NCI-H2196 treated with DMSO at 0.1 percent for 48 hours (cell line): ENCODE results near the gene ABTB1.

ENCODE experiments used
- DNase-seq: peaks from one replicate; lab custom pipeline; 2025; ENCODE audit not compliant: unreplicated experiment; lab: John Stamatoyannopoulos, UW

The ABTB1 gene

DNA sequence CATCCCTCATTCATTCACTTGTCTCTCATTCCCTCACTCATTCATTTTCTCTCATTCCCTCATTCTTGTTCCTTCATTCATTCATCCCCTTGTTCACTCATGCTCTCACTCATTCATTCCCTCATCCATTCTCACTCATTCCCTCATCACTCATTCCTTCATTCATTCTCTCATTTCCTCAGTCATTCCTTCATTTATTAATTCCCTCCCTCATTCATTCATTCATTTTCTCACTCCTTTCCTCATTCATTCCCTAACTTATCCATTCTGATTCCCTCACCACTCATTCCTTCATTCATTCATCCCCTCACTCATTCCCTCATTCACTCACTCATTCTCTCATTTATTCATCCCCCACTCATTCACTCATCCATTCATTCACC is 13.8 kb downstream of the ABTB1 start:
- DNase-seq: no peak

GRCh38 chr3:127687228-127687737 is 14.5 kb downstream of the ABTB1 start:
- no peak for DNase-seq

GRCh38 chr3:127688022-127688415 is 15.3 kb downstream of the ABTB1 start:
- no peak for DNase-seq

- no peak for DNase-seq
These were observed 15.9 kb downstream of the ABTB1 start for GRCh38 chr3:127688416-127689265.

GRCh38 chr3:127689266-127689860 is 16.6 kb downstream of the ABTB1 start:
- DNase-seq: no peak

DNA sequence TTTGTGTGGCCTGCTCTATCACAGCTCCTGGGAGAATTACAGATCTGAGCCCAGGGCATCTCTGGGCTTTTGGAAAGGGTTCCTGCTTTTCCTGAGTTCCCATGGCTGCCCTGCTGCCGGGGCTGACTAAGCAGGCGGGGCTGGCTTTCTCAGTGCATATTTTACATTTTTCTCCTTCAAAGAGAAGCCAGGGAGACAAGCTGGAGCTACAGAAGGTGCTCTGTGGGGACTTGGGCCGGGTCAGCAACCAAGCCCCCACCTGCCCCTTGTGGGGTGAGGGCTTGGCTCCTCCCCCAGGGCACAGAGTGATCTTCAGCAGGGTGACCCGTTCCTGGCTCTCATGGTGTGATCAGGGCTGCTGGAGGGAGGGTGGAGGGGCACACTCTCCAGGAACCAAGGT is 17.4 kb downstream of the ABTB1 start:
- no peak for DNase-seq

DNA sequence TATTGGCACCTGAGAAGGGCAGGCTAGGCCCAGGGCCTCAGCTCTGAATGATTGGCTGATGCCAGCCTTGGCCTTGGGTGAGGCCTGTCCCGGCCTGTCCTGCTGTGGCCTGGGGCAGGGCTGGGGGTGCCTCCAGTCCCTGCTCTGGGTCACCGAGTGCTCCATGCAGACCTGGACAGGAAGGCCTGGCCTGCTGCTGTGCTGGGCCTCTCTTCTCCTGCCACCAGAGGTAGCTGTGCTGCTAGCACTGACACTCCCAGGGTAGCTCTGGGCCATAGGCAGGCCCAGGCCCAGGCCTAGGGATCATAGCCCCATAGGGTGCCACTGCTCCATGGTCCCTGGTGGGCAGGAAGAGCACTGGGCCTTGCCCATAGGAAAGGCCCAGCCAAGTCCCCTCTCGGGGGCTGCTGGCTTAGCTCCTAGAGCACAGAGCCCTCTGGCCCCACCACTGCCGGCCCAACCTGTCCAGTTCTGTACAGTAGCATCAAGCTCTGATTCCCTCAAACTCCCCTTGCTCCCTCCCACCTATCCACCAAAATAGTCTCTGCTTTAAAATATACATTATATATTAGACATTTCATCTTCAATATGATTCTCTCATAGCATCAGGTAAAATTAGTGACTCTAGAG is 18.2 kb downstream of the ABTB1 start:
- DNase-seq: peak; percentile 50

DNA sequence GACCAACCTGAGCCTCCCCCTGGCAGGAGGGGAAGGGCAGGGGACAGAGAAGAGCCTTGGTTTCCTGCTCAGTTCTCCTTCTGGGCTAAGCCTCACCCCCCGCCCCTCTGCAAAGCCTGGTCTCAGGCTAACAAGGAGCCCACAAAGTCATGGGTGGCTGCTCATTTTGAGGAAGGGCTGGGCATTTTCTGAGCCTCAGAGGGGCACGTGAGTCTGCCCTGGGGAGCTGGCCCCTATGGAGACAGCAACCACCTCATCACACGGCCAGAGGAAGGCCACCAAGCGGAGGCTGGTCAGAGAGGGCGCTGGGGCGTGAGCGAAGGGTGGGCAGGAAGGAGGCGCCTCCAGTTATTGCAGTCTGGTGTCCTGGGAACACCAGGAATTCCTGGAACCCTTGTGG is 18.7 kb downstream of the ABTB1 start:
- no peak for DNase-seq

DNA sequence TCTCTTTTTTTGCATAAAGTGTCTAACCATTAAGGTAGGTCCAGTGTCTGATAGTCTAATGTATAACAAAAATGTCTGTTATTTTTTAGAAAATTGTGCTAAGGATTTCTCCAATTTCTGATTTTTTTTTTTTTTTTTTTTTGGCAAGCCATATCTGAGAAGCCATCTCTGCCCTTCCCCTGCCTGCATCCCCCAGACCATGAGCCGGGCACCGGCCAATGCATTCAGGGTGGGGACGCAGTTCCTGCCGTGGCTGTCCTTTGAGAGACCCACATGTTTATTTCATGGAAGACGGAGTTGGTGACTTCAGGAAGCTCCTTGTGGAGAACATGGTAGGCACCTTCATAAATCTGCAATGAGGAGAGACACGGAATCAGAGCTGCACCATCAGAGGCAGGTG is 19.2 kb downstream of the ABTB1 start:
- no peak for DNase-seq

GRCh38 chr3:127692501-127693335 is 20.0 kb downstream of the ABTB1 start:
- no peak for DNase-seq

GRCh38 chr3:127693336-127693843 is 20.6 kb downstream of the ABTB1 start:
- no peak for DNase-seq

GRCh38 chr3:127694467-127695215 is 21.9 kb downstream of the ABTB1 start:
- DNase-seq: peak; percentile 95

GRCh38 chr3:127697551-127698240 is 24.9 kb downstream of the ABTB1 start:
- peak; percentile 79 for DNase-seq

DNA sequence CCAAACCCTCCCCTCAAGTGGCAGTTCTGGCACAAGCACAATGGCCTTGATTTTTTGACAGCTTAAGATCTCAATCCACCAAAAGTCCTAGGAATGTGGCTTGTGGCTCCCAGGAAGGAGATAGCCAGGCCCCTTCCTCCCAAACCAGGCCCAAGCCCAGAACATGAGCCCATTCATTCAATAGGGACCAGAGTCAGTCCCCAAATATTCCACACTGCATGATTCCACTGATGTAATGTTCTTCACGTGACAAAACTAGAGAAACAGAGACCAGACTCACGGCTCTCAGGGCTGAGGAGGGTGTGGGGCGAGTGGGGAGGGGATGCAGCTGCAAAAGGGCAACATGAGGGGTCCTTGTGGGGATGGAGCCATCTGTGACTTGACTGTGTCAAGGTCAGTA is 25.5 kb downstream of the ABTB1 start:
- no peak for DNase-seq

DNA sequence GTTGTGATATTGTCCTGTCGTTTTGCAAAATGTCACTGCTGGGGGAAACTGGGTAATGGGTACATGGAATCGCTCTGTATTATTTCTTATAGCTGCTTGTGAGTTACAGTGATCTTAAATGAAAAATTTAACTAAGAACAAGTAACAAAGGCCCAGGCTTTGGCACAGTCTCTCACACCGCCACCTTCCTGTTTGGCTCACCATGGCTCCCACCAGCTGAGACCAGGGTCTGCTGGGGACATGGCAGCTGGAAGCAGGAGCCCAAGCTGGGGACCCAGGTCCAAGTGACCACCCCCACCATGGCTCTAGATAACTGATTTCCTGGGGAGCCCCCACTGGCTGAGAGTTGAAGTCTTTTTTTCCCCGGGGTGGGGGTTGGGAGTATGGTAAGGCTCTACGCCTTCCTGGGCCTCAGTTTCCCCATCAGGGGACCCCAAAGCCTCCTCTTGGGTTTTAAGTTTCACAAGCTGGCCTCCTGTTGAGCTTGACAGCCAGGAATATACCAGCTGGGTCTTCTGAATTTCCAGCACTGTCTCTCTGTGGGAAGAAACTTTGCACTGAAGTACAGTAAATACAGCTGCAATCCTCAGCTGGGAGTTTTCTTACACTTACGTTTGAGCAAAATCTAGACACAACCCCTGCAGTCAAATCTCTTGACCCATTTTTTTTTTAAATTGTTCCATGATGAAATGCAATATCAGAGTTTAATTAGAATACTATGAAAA is 26.1 kb downstream of the ABTB1 start:
- DNase-seq: no peak

- DNase-seq: no peak
These were observed 26.9 kb downstream of the ABTB1 start for GRCh38 chr3:127699416-127700300.

- DNase-seq: no peak
These were observed 27.7 kb downstream of the ABTB1 start for GRCh38 chr3:127700406-127700805.
